Nephron progenitor cell (in vitro differentiated cells): ENCODE measurements around the gene PDE7B.
A peak's percentile ranks its signal among the peaks of the same experiment; 100 is the strongest.

ENCODE experiments used
- DNase-seq: peaks from one replicate; pipeline ENCODE4 v3.0.0; 2021
- H3K27ac Mint-ChIP-seq: 2 replicates; pipeline ENCODE4 v1.8.0; 2021; ENCODE audit warnings: mild to moderate bottlenecking, moderate library complexity, mixed read lengths
- H3K27me3 Mint-ChIP-seq: 2 replicates; pipeline ENCODE4 v1.8.0; 2021; ENCODE audit warnings: mild to moderate bottlenecking, low read depth, mixed read lengths; ENCODE audit not compliant: poor library complexity
- H3K36me3 Mint-ChIP-seq: 2 replicates; pipeline ENCODE4 v1.8.0; 2021; ENCODE audit warnings: low read depth, mixed read lengths
- H3K4me1 Mint-ChIP-seq: 2 replicates; pipeline ENCODE4 v1.8.0; 2021; ENCODE audit warnings: mixed read lengths
- H3K4me3 Mint-ChIP-seq: 2 replicates; pipeline ENCODE4 v1.8.0; 2021; ENCODE audit warnings: mild to moderate bottlenecking, moderate library complexity, mixed read lengths
- H3K9me3 Mint-ChIP-seq: 2 replicates; pipeline ENCODE4 v1.8.0; 2021; ENCODE audit warnings: mild to moderate bottlenecking, moderate library complexity, mixed read lengths
- TF ChIP-seq, protein P1 (sequence below): fragments of 200-600 bp; sonication (generic); IDR thresholded peaks from 2 replicates; pipeline ENCODE4 v1.5.0; 2021; ENCODE audit warnings: antibody characterized with exemption

PDE7B gene

DNA sequence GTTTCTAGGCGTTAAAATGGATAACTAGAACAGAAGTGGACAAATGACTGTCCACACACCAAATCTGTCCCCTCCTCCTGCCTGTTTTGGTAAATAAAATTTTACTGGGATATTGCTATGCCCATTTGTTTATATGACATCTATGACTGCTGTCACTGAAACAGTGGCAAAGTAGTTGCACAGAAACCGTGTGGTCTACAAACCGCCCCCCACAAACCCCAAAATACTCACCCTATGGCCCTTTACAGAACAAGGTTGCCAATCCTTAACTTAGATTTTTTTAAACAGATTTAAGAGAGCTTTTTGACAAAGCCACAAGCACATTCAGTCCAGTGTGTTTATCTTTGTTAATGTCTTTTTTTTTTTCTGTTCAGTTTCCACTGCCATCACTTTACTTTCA lies 260.8 kb downstream of the PDE7B start:
- H3K27me3 Mint-ChIP-seq: peaks cover 15% of the 10 kb centered on the region
- H3K4me1 Mint-ChIP-seq: peaks cover 72% of the 10 kb centered on the region
- no peaks in the 10 kb centered on the region for H3K36me3 Mint-ChIP-seq
- H3K4me3 Mint-ChIP-seq: no peak overlapping the region
- DNase-seq: no peak
- peaks cover 4% of the 10 kb centered on the region for H3K9me3 Mint-ChIP-seq
- peak overlapping the region; percentile 33 for H3K27ac Mint-ChIP-seq
- TF ChIP-seq, protein P1, sequence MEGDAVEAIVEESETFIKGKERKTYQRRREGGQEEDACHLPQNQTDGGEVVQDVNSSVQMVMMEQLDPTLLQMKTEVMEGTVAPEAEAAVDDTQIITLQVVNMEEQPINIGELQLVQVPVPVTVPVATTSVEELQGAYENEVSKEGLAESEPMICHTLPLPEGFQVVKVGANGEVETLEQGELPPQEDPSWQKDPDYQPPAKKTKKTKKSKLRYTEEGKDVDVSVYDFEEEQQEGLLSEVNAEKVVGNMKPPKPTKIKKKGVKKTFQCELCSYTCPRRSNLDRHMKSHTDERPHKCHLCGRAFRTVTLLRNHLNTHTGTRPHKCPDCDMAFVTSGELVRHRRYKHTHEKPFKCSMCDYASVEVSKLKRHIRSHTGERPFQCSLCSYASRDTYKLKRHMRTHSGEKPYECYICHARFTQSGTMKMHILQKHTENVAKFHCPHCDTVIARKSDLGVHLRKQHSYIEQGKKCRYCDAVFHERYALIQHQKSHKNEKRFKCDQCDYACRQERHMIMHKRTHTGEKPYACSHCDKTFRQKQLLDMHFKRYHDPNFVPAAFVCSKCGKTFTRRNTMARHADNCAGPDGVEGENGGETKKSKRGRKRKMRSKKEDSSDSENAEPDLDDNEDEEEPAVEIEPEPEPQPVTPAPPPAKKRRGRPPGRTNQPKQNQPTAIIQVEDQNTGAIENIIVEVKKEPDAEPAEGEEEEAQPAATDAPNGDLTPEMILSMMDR: no peak

DNA sequence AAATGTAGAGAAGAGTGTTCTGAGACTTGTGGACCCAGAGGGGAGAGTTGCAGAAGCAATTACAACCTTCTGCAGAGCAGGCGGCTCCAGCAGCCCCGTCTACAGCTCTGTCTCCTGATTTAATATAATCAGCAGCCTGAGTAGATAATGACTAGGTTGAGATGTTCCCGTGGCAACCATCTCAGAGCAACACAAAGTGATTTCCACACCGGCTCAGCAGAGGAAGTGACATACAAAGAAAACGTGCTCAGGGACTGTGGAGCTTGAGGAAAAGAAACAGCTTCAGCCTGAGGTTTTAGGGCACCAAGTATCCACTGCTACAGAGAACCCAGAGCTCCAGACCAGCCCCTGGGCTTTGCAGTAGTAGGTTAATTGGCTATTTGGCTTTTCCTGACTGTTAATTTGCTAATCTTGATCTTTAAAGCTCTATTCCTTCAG lies 262.3 kb downstream of the PDE7B start:
- DNase-seq: peak; percentile 17
- Mint-ChIP-seq H3K36me3 (no peaks in the 10 kb centered on the region), H3K9me3 (peaks cover 4% of the 10 kb centered on the region), H3K27ac (peak overlapping the region; percentile 52), H3K27me3 (peaks cover 13% of the 10 kb centered on the region), H3K4me3 (no peak overlapping the region), H3K4me1 (peaks cover 57% of the 10 kb centered on the region)
- TF ChIP-seq, protein P1: no peak

DNA sequence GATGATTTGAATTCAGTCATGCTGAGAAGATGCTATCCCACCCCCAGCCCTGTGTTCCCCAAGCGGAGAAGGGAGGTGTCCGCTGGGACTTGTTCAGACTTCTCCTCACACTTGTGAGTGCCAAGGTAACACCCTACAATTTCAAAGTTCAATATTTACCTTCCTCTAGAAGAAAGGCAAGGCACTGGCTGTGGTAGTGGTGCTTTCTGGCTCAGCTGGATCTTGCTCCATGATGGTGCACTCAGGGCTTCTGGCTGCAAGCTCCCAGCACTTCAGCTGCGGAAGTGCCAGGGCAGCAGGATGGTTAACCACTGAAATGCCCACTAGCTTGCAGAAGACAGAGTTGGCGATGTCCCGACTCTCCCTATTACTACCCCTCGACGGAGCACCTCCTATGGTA lies 263.2 kb downstream of the PDE7B start:
- Mint-ChIP-seq H3K36me3 (no peaks in the 10 kb centered on the region), H3K27me3 (peaks cover 9% of the 10 kb centered on the region), H3K27ac (no peak overlapping the region), H3K4me3 (no peak overlapping the region), H3K9me3 (peaks cover under 1% of the 10 kb centered on the region), H3K4me1 (peaks cover 49% of the 10 kb centered on the region)
- no peak for DNase-seq
- TF ChIP-seq, protein P1: no peak

DNA sequence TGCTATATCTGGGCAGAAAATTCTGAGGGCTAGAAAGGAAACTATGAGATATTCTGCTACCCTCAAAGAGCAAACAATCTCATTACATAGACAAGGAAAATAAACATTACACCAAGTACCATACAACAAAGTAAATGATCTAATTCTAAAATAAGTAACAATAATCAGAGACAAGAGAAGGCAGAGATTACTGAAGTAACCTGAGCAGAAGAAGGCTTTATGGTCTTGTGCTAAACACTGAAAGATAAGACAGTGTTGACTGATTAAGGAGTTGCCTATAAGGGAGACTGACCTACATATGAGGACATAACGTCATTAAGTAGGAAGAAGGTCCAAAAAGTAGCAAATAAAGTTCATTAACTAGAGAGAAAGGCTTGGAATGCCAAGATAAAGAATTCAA lies 264.4 kb downstream of the PDE7B start:
- Mint-ChIP-seq H3K4me1 (peaks cover 38% of the 10 kb centered on the region), H3K9me3 (no peaks in the 10 kb centered on the region), H3K27ac (no peak overlapping the region), H3K36me3 (no peaks in the 10 kb centered on the region), H3K27me3 (peaks cover 5% of the 10 kb centered on the region), H3K4me3 (no peak overlapping the region)
- TF ChIP-seq, protein P1: no peak
- DNase-seq: no peak

DNA sequence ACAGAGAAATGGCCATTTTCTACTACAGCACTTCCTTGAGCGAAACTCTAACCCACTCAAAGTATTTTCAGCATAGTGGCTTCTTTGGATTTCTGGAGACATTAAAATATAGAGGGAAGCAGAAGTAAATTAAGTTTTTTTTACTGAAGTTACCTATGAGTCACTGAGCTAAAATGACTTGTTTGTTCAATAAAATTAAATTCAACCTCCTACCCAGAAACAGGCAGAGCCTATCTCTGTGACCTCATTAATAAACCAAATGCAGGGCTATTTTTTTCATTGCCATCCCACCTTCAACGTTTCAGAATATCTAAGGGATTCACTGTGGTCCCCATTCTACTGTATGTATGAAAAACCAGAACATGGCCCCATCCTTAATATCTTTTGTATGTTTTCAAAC lies 265.6 kb downstream of the PDE7B start:
- DNase-seq: no peak
- Mint-ChIP-seq H3K27me3 (peaks cover 4% of the 10 kb centered on the region), H3K9me3 (no peaks in the 10 kb centered on the region), H3K36me3 (no peaks in the 10 kb centered on the region), H3K27ac (no peak overlapping the region), H3K4me3 (no peak overlapping the region), H3K4me1 (peaks cover 27% of the 10 kb centered on the region)
- TF ChIP-seq, protein P1: no peak

DNA sequence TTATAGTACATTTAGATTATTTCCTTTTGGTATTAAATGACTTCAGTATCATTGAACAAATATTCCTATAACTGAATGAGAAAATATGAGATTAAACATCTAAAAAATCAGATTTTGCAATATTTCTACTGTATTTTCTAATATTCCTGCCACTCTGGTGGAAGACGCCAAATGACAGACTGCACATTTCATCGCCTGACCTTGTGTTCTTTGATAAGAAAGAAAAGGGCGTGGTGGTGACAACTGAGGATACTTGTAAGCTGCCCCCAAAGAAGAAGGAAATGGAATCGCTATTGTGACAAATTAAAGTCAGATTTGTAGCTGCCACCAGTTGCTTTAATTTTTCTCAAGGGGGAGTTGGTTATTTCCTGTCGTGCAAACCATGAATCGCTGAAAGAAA lies 267.3 kb downstream of the PDE7B start:
- Mint-ChIP-seq H3K27ac (no peak overlapping the region), H3K36me3 (no peaks in the 10 kb centered on the region), H3K4me3 (no peak overlapping the region), H3K4me1 (peaks cover 12% of the 10 kb centered on the region), H3K27me3 (peaks cover 4% of the 10 kb centered on the region), H3K9me3 (no peaks in the 10 kb centered on the region)
- DNase-seq: no peak
- TF ChIP-seq, protein P1: no peak
